Activated CD4-positive, alpha-beta memory T cell treated with anti-CD3 and anti-CD28 coated beads, Interleukin-2, amount 10 ng/mL, durations not matched to agents 7 days and 5 days (primary cell): ENCODE data around the gene ARIH2. TPM values are rescaled to one million over a fixed set of nuclear protein-coding genes. Genes with fewer than 3 reads are reported as not detected.

Source experiments
- CTCF ChIA-PET: fragments of 350-600 bp; sonication (Branson Sonifier 250); formaldehyde crosslinking; loops from one replicate; lab custom pipeline; 2021; ENCODE audit warnings: antibody characterized with exemption, inconsistent platforms; lab: Charles Lee
- POLR2A ChIA-PET: fragments of 350-600 bp; sonication (Branson Sonifier 250); formaldehyde crosslinking; loops from one replicate; lab custom pipeline; 2021; ENCODE audit warnings: antibody characterized with exemption; lab: Charles Lee
- DNase-seq: peaks from one replicate; pipeline ENCODE4 v3.0.0-alpha.2; 2020
- H3K27ac Mint-ChIP-seq: one replicate; pipeline ENCODE4 v1.8.0; 2021; ENCODE audit warnings: mild to moderate bottlenecking, mixed read lengths
- H3K27me3 Mint-ChIP-seq: one replicate; pipeline ENCODE4 v1.8.0; 2021; ENCODE audit warnings: mixed read lengths
- H3K36me3 Mint-ChIP-seq: one replicate; pipeline ENCODE4 v1.8.0; 2021; ENCODE audit warnings: low read depth, mixed read lengths
- H3K4me1 Mint-ChIP-seq: one replicate; pipeline ENCODE4 v1.8.0; 2021; ENCODE audit warnings: mixed read lengths
- H3K4me3 Mint-ChIP-seq: one replicate; pipeline ENCODE4 v1.8.0; 2021; ENCODE audit warnings: mild to moderate bottlenecking, mixed read lengths
- H3K9me3 Mint-ChIP-seq: one replicate; pipeline ENCODE4 v1.8.0; 2021; ENCODE audit warnings: mixed read lengths
- total RNA-seq, 2 experiments: library from RNA; stranded (reverse); gene quantifications; one replicate each; pipeline ENCODE4 v1.2.3, GENCODE V29; 2021

ARIH2 gene
- total RNA-seq, 2 experiments from 2014 or later, result 100 TPM

DNA sequence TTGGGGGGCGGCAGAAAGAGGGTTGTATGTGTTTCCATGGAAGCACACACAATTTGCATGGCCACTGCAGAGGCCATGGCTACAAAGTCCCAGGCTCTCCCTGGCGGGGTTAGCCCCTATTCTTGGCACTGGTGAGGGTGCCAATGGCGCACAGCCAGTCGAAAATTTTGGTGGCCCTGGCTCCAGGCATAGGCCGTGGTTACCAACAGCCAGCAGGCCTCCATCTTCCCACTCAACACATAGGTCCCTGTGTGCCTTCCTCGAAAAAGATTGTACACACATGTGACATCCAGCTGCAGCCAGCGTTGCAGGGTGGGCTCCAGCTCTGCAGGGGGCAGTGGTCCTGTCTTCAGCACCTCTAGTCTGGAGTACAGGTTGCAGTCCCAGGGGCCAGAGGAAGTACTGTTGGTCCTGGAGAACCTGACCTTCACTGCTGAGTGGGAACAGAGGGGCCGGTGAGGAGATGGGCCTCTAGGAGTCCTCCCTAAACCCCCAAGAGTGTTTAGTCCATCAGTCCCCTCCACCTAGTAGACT is 78.5 kb downstream of the ARIH2 start:
- ChIA-PET CTCF (interaction anchor here (1.8 kb wide), 1 partner anchor 9 kb away, joined by 8 read pairs; no protein-coding TSS in a partner anchor), POLR2A (interaction anchor here (3.4 kb wide), 1 partner anchor 10 kb away, joined by 28 read pairs; the partner anchor contains the start of gene WDR6)
- DNase-seq, result no peak
- Mint-ChIP-seq H3K4me1 (peaks cover 26% of the 10 kb centered on the region), H3K27me3 (no peaks in the 10 kb centered on the region), H3K4me3 (no peak overlapping the region), H3K9me3 (no peaks in the 10 kb centered on the region), H3K36me3 (peaks cover 9% of the 10 kb centered on the region), H3K27ac (no peak overlapping the region)

DNA sequence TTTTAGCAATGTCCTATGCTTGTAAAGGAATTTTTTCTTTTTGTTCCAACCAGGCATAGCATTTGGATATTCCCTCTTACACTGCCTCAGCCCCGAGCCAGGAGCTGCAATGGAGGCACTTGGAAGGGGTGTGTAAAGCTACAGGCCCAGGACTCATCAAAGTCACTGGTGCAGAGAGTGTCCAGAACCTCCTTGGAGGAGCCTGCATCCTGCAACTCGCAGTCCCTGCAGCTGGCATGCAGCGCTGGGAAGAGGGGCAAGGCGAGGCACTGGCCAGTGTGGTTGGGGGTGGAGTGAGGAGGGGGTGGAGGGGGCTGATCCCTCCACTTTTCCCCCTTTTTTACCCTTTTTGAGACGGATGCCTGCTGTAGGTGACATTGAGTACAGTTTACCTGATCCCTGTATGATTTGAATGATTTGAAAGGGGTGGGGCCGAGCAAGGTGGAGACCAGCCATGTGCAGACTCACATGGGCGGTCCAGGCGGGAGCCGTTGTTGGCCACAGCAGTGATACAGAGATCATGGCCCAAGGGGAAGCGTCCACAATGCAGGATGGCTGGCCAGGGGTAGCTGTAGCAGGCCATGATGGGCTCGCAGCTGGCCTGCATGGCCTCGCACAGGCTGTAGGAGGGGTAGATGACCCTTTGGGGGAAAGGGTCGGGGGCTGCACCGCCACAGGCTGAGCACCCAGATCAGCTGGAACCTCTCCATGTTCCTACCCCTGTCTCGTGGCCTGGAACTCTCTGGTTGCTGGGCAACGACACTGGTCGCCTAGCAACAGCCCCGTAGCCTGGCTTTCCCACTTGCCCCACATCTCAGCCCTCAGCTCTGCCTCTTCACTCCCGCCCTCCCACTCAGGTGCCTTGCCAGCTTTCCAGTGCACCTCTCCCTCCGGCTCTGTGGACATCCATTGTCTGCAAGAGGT is 79.3 kb downstream of the ARIH2 start:
- ChIA-PET CTCF (interaction anchor here (1.3 kb wide), 1 partner anchor 20 kb away, joined by 3 read pairs; the partner anchor contains the start of gene DALRD3), POLR2A (interaction anchor here (3.4 kb wide), 1 partner anchor 10 kb away, joined by 28 read pairs; the partner anchor contains the start of gene WDR6)
- peaks cover 9% of the 10 kb centered on the region for H3K36me3 Mint-ChIP-seq
- no peak overlapping the region for H3K4me3 Mint-ChIP-seq
- H3K4me1 Mint-ChIP-seq, result peaks cover 29% of the 10 kb centered on the region
- H3K27ac Mint-ChIP-seq, result no peak overlapping the region
- no peaks in the 10 kb centered on the region for H3K27me3 Mint-ChIP-seq
- no peaks in the 10 kb centered on the region for H3K9me3 Mint-ChIP-seq
- no peak for DNase-seq

DNA sequence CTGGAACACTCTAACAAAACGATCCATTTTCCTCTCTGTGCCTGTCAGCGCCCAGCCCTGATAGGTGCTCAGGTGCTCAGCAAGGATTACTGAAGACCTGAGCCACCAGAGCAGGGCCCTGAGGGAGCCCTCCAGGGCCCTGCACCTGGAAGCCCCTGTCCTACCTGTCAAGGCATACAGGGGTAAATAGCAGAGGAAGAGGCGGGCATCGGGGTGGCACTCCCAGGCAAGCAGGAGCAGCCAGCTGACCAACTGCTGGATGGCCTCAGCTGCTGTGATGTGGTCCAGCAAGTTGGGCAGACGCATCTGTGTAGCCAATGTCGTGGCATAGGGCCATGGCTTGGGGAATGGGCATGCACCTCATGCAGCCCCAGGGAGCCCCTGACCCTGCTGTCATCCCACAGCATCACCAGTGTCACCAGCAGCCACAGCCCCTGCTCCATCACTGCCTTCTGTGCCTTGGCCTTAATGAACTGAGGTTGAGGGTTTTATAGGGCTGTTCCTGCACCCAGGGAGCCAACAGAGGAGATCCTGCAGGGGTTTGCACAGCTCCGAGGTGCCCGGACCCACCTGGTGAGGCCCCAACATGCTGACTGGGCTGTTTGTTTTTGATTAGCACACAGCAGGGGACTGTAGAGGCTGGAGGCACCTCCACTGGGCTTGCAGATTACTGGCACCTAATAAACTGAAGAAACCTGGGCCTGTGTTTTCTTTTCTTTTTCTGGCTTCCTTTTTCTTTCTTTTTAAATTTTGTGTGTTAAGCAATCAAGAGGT is 80.6 kb downstream of the ARIH2 start:
- CTCF ChIA-PET, result interaction anchor here (1.5 kb wide), 1 partner anchor 9 kb away, joined by 6 read pairs; the partner anchor contains the start of gene P4HTM
- no peaks in the 10 kb centered on the region for H3K27me3 Mint-ChIP-seq
- H3K4me3 Mint-ChIP-seq, result no peak overlapping the region
- POLR2A ChIA-PET, result interaction anchor here (0.7 to 1.4 kb wide), 2 partner anchors 8 to 22 kb away, joined by 3 to 4 read pairs; no protein-coding TSS in a partner anchor
- H3K9me3 Mint-ChIP-seq, result no peaks in the 10 kb centered on the region
- H3K36me3 Mint-ChIP-seq, result peaks cover 6% of the 10 kb centered on the region
- H3K4me1 Mint-ChIP-seq, result peaks cover 18% of the 10 kb centered on the region
- DNase-seq, result no peak
- H3K27ac Mint-ChIP-seq, result no peak overlapping the region

DNA sequence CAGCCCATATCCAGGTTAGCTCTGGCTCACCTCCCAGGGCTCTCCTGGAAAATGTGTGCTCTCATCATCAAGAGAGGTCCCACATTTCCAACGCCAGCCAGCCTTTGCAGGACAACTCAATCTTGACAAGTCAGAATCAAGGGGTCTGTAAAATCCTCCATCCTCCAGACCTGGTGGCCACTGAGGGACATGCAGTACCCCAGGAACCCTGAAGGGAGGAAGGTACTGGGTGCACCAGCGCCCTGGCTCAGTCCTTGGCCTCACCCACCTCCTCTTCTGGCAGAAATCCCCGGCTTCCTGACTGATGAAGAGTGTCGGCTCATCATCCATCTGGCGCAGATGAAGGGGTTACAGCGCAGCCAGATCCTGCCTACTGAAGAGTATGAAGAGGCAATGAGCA is 82.5 kb downstream of the ARIH2 start:
- Mint-ChIP-seq H3K4me1 (peaks cover 10% of the 10 kb centered on the region), H3K36me3 (no peaks in the 10 kb centered on the region), H3K4me3 (no peak overlapping the region), H3K9me3 (no peaks in the 10 kb centered on the region), H3K27me3 (no peaks in the 10 kb centered on the region), H3K27ac (no peak overlapping the region)
- no peak for DNase-seq
- CTCF ChIA-PET, result no interaction called here
- POLR2A ChIA-PET, result interaction anchor here (1.4 kb wide), 1 partner anchor 21 kb away, joined by 5 read pairs; the partner anchor contains the start of gene NDUFAF3

DNA sequence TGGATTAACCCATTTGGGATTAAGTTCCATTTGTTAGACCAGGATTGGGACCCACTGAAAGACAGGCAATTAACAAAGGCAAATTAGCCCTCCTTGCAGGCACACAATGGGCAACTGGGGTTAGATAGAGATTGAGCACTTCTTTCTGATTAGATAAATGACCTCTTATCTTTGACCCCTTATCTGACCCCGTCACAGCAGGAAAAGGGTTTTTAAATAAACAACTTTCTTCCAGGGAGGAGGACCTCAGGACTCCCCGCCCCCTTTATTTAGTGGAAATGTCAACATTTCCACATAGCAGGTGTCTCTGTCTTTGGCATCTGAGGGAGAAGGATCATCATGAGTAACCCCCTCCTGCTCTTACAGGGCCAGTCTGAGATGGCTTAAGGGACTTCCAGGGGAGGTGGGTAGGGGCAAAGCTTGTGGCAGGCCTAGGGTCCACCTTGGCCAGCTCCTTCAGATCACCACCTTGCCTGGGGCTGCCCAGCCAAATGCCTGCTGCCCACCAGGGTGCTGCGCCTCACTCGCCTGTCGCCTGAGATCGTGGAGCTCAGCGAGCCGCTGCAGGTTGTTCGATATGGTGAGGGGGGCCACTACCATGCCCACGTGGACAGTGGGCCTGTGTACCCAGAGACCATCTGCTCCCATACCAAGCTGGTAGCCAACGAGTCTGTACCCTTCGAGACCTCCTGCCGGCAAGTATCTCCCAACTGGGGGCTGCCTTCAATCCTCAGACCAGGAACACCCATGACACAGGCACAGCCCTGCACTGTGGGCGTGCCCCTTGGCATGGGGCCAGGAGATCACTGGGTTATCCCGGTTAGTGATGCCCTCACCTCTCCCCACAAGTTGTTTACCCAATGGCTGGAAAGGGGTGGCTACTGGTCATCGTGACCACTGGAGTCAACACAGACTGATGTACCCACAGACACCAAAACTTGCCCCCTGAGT is 86.0 kb downstream of the ARIH2 start:
- CTCF ChIA-PET, result interaction anchor here (1.1 to 6.6 kb wide), 2 partner anchors 9 to 16 kb away, joined by 3 to 124 read pairs; partner anchors contain the start of gene P4HTM
- POLR2A ChIA-PET, result interaction anchor here (5.8 to 6.2 kb wide), 2 partner anchors 15 to 17 kb away, joined by 134 to 309 read pairs; partner anchors contain the start of genes DALRD3, NDUFAF3 and P4HTM
- H3K9me3 Mint-ChIP-seq, result no peaks in the 10 kb centered on the region
- H3K36me3 Mint-ChIP-seq, result peaks cover 16% of the 10 kb centered on the region
- no peak overlapping the region for H3K4me3 Mint-ChIP-seq
- no peak for DNase-seq
- no peak overlapping the region for H3K27ac Mint-ChIP-seq
- no peaks in the 10 kb centered on the region for H3K27me3 Mint-ChIP-seq
- peaks cover 35% of the 10 kb centered on the region for H3K4me1 Mint-ChIP-seq

DNA sequence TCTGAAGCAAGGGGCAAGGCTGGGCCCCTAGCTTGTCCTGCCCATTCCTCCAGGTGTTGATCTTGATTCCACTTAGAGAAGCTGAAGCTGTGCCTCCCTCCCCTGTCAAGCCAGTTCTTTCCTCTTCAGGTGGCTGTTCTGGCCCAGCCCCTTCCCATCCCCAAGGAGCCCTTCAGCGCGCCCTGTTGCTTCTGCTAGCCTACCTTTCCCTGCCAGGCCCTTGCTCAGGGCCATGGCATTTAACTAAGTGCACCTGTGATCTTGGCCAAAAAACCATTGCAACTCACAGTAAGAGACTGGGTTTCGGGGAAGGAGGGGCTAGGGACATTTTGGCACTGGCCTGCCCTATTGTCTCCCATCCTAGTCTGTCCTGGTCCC is 86.7 kb downstream of the ARIH2 start:
- peaks cover 35% of the 10 kb centered on the region for H3K4me1 Mint-ChIP-seq
- CTCF ChIA-PET, result interaction anchor here (6.6 kb wide), 1 partner anchor 17 kb away, joined by 124 read pairs; the partner anchor contains the start of gene P4HTM
- no peak overlapping the region for H3K4me3 Mint-ChIP-seq
- H3K9me3 Mint-ChIP-seq, result no peaks in the 10 kb centered on the region
- H3K27ac Mint-ChIP-seq, result no peak overlapping the region
- H3K36me3 Mint-ChIP-seq, result peaks cover 16% of the 10 kb centered on the region
- DNase-seq, result no peak
- no peaks in the 10 kb centered on the region for H3K27me3 Mint-ChIP-seq
- POLR2A ChIA-PET, result interaction anchor here (3.0 to 6.2 kb wide), 3 partner anchors 16 to 31 kb away, joined by 9 to 309 read pairs (median 134); partner anchors contain the start of genes DALRD3, NDUFAF3 and P4HTM

DNA sequence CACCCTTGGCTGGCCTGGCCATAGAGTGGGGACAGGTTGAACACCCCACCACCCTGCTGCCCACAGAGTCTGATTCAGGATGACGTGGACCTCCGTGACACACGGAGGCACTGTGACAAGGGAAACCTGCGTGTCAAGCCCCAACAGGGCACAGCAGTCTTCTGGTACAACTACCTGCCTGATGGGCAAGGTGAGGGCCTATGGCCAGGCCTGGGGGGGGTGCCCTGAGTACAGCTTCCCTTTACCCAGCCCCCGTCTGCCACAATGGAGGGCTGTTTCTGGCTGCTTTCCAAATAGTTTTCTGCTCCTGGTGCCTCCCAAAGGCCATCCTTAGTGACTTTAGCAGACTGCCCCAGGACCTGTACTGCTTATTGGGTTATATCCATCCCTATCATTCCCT is 87.4 kb downstream of the ARIH2 start:
- CTCF ChIA-PET, result interaction anchor here (1.2 to 6.6 kb wide), 3 partner anchors 15 to 410 kb away, joined by 4 to 124 read pairs (median 117); partner anchors contain the start of genes DALRD3, NDUFAF3 and P4HTM
- H3K27ac Mint-ChIP-seq, result peak overlapping the region; percentile 99
- peaks cover 33% of the 10 kb centered on the region for H3K4me1 Mint-ChIP-seq
- no peaks in the 10 kb centered on the region for H3K27me3 Mint-ChIP-seq
- H3K9me3 Mint-ChIP-seq, result no peaks in the 10 kb centered on the region
- no peak for DNase-seq
- peaks cover 16% of the 10 kb centered on the region for H3K36me3 Mint-ChIP-seq
- H3K4me3 Mint-ChIP-seq, result peak overlapping the region; percentile 99
- POLR2A ChIA-PET, result interaction anchor here (3.0 to 6.2 kb wide), 6 partner anchors 9 to 88 kb away, joined by 9 to 309 read pairs (median 38); partner anchors contain the start of genes DALRD3, IMPDH2, NDUFAF3 and P4HTM

DNA sequence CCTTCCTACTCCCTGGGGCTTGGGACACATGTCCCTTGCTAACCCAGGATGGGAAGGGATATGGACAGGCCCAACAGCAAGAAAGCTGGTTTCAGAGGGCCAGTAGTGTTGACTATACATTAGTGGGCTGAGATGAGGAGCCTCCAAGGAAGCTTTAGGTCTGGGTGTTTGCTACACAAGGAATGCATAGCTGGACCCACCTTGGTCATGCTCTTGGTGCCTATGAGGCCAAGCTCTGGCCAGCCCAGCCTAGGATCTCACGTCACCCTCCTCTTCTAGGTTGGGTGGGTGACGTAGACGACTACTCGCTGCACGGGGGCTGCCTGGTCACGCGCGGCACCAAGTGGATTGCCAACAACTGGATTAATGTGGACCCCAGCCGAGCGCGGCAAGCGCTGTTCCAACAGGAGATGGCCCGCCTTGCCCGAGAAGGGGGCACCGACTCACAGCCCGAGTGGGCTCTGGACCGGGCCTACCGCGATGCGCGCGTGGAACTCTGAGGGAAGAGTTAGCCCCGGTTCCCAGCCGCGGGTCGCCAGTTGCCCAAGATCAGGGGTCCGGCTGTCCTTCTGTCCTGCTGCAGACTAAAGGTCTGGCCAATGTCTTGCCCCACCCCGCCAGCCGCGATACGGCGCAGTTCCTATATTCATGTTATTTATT is 87.9 kb downstream of the ARIH2 start:
- peak overlapping the region; percentile 99 for H3K27ac Mint-ChIP-seq
- no peak for DNase-seq
- H3K4me3 Mint-ChIP-seq, result peak overlapping the region; percentile 99
- H3K9me3 Mint-ChIP-seq, result no peaks in the 10 kb centered on the region
- ChIA-PET POLR2A (interaction anchor here (0.7 to 6.2 kb wide), 19 partner anchors 10 to 464 kb away, joined by 3 to 309 read pairs (median 7); partner anchors contain the start of genes ARIH2, DAG1, DALRD3 and IMPDH2), CTCF (interaction anchor here (0.5 to 6.6 kb wide), 25 partner anchors 11 to 1045 kb away, joined by 3 to 124 read pairs (median 4); partner anchors contain the start of genes ARIH2, DALRD3, IMPDH2 and IP6K2)
- no peaks in the 10 kb centered on the region for H3K27me3 Mint-ChIP-seq
- H3K36me3 Mint-ChIP-seq, result peaks cover 17% of the 10 kb centered on the region
- peaks cover 32% of the 10 kb centered on the region for H3K4me1 Mint-ChIP-seq

DNA sequence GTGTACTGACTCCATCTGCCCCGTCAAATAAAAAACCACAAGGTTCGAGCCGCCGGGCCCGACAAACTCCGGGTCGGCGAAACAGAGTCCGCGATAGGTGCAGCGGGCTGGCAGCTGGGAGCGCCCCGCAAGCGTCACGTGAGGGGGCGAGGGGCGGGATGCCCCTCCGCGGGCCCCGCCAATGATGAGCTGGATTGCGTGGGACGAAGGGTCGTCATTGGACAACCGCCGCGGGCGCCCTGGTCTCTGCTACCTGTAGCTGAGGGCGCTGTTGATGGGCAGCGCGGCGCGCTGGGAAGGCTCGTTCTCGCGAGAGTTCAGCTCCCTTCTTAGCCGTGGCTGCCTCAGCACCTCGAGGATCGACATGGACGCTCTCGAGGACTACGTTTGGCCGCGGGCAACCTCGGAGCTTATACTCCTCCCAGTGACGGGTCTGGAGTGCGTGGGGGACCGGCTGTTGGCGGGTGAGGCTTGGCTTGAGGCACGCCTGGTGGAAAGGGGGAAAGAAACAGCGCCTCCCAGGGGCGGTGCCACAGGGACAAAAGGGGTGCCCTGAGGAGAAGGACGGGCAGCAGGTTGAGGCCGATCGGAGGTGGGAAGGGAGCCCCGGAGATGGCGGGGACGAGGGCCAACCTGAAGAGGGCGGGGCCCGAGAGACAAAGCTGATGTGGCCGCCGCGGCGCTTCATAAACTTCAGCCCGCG is 88.6 kb downstream of the ARIH2 start, which contains the start of gene WDR6:
Gene WDR6 (plus strand): TSS at position 324 of the 703 bp plus-strand sequence. CDS start 41 bp downstream, at position 365.
- peak within 1 kb of the TSS; percentile 99 for H3K4me3 Mint-ChIP-seq

More for the DNA sequence above, 88.6 kb downstream of the ARIH2 start, which contains the start of gene WDR6:
- Mint-ChIP-seq H3K27ac (peak within 1 kb of the TSS; percentile 99), H3K27me3 (no peaks in the 10 kb centered on the region), H3K36me3 (peaks cover 24% of the 10 kb centered on the region), H3K9me3 (no peaks in the 10 kb centered on the region), H3K4me1 (peaks cover 34% of the 10 kb centered on the region)
- DNase-seq, result peak; percentile 98
- ChIA-PET POLR2A (interaction anchor here (0.7 to 6.2 kb wide), 23 partner anchors 10 to 766 kb away, joined by 3 to 309 read pairs (median 4); partner anchors contain the start of genes ARIH2, DAG1, DALRD3 and IMPDH2), CTCF (interaction anchor here (0.5 to 6.6 kb wide), 26 partner anchors 11 to 918 kb away, joined by 3 to 124 read pairs (median 4); partner anchors contain the start of genes ARIH2, DALRD3, IMPDH2 and IP6K2)
